GM12892 (cell line): ENCODE measurements around the gene HES5.

Experiments
- DNase-seq: peaks from one replicate; pipeline ENCODE4 v3.0.0; 2011; ENCODE audit not compliant: insufficient read length
- FAIRE-seq: peaks from 2 replicates; lab custom pipeline; 2011; peaks lifted over from hg19 to GRCh38; lab: Jason Lieb, UNC
- POLR2A ChIP-seq: IDR thresholded peaks from 2 replicates; pipeline ENCODE4 v1.6.1; 2011; ENCODE audit warnings: low read depth, low read length, control low read depth
- POLR2AphosphoS5 ChIP-seq: IDR thresholded peaks from 2 replicates; pipeline ENCODE4 v1.6.1; 2011; ENCODE audit warnings: low read depth, low read length, control low read depth
- TAF1 ChIP-seq: IDR thresholded peaks from 2 replicates; pipeline ENCODE4 v1.6.1; 2011; ENCODE audit warnings: low read depth, mild to moderate bottlenecking, control low read depth, low read length, borderline replicate concordance

Gene HES5

GRCh38 chr1:2502661-2503553 is 27.2 kb downstream of the HES5 start:
- FAIRE-seq (no peak), DNase-seq (no peak)
- TF ChIP-seq TAF1 (no peak), POLR2AphosphoS5 (no peak), POLR2A (no peak)

DNA sequence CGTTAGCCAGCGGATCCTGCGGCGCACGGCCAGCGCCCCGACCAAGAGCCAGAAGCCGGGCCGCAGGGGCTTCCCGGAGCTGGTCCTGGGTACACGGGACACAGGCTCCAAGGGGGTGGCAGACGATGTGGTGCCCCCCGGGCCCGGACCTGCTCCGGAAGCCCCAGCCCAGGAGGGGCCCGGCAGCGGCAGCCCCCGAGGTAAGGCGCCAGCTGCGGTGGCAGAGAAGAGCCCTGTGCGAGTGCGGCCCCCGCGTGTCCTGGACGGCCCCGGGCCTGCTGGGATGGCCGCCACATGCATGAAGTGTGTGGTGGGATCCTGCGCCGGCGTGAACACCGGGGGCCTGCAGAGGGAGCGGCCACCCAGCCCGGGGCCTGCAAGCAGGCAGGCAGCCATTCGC is 27.9 kb downstream of the HES5 start:
- DNase-seq (no peak), FAIRE-seq (no peak)
- TF ChIP-seq POLR2AphosphoS5 (no peak), POLR2A (no peak), TAF1 (no peak)

DNA sequence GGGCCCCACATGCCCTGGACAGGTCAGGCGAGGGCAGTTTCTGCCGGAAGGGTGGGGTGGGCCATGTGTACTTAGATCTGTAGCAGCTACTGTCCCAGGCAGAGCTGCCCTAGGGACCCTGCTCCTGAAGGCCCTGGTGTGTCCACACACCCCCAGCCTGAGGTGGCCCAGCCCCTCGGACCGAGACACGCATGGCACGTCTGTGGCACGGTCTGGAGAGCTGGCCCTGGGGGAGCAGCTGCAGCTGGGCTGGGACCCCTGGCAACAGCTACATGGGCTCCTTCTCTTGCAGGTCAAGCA is 28.3 kb downstream of the HES5 start:
- FAIRE-seq, result no peak
- no peak for DNase-seq

GRCh38 chr1:2501041-2501819 is 28.8 kb downstream of the HES5 start:
- TF ChIP-seq POLR2A (no peak), POLR2AphosphoS5 (no peak), TAF1 (no peak)
- no peak for FAIRE-seq
- no peak for DNase-seq

More for the DNA sequence above, 28.3 kb downstream of the HES5 start:
- TF ChIP-seq POLR2A (no peak), TAF1 (no peak), POLR2AphosphoS5 (no peak)

- FAIRE-seq (no peak), DNase-seq (no peak)
- TF ChIP-seq POLR2A, result no peak
- no peak for TF ChIP-seq TAF1
- no peak for TF ChIP-seq POLR2AphosphoS5
Observed at GRCh38 chr1:2499986-2500596, 30.0 kb downstream of the HES5 start.

GRCh38 chr1:2499260-2499659 is 30.8 kb downstream of the HES5 start:
- DNase-seq (no peak), FAIRE-seq (no peak)

DNA sequence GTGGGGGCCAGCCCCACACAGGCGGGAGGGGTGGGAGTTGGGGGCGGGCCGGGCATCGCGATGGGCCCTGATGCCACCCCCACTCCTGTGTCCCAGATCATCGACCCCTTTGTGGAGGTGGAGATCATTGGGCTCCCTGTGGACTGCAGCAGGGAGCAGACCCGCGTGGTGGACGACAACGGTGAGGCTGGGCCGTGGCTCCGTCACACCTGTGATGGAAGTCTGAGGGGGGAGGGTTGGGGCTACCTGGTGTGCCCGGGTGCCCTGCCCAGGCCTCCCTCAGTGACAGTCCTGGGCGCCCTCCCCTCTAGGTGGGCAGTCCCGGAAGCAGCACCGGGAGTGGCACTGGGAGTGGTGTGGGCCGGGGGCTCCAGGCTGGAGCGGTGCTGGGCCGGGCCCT is 31.4 kb downstream of the HES5 start:
- TF ChIP-seq TAF1, result no peak
- TF ChIP-seq POLR2AphosphoS5, result no peak
- no peak for TF ChIP-seq POLR2A
- no peak for DNase-seq
- no peak for FAIRE-seq

More at GRCh38 chr1:2499260-2499659, 30.8 kb downstream of the HES5 start:
- TF ChIP-seq POLR2AphosphoS5, result no peak
- TF ChIP-seq POLR2A, result no peak
- TF ChIP-seq TAF1, result no peak

DNA sequence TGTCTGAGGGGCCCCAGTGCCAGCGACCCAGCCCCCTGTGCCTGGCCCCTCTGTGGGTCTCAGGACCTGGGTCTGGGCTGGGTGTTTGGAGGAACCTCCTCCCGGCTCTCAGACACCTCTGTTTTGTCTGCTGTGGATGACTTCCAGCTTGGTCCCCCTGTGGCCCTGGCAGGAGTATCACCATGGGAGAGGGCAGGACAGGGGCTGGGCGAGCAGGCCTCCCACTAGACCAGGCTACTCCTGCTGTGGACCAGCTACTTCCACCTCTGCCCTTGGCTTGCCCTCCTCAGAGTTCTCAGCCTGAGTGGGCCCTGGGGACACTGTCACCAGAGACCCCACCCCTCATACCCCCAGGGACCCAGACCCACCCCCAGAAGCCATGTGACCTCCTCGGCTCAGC is 32.2 kb downstream of the HES5 start:
- FAIRE-seq (no peak), DNase-seq (no peak)
- TF ChIP-seq TAF1 (no peak), POLR2A (no peak), POLR2AphosphoS5 (no peak)

GRCh38 chr1:2496746-2497145 is 33.3 kb downstream of the HES5 start:
- FAIRE-seq, result no peak
- no peak for DNase-seq
- TF ChIP-seq POLR2A (no peak), TAF1 (no peak), POLR2AphosphoS5 (no peak)

GRCh38 chr1:2496087-2496622 is 33.9 kb downstream of the HES5 start:
- TF ChIP-seq TAF1, result no peak
- DNase-seq (peak; percentile 63), FAIRE-seq (no peak)

DNA sequence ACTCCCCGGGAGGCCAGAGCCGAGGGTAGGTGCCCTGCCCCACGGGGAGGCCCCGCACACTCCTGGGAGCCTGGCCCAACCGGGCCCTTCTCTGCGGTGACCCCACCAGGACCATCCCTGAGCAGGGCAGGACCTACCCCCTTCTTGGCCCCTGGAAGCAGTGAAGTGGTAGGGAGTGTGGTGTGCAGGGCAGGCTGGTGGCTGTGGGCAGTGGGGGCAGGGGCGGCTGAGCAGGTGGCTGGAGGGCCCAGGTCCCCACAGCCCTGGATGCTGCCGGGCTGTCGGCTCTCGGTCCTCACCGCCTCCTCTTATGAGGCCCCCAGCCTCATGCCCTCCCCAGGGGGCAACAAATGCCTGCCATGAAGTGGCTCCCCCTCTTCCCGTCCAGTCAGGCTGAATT is 34.5 kb downstream of the HES5 start:
- TF ChIP-seq TAF1 (no peak), POLR2AphosphoS5 (no peak), POLR2A (no peak)
- DNase-seq, result no peak
- FAIRE-seq, result no peak
